ENCODE results near the gene DNAL1.

DNAL1 gene

GRCh38 chr14:73725116-73726024 lies 80.6 kb downstream of the DNAL1 start:
- DNase-seq: peak; percentile 43

- DNase-seq: no peak
Observed at GRCh38 chr14:73726025-73726961, 81.5 kb downstream of the DNAL1 start.

- no peak for DNase-seq
Observed at GRCh38 chr14:73727166-73727565, 82.4 kb downstream of the DNAL1 start.

- peak; percentile 88 for DNase-seq
Observed at GRCh38 chr14:73728717-73729330, 84.0 kb downstream of the DNAL1 start.

GRCh38 chr14:73729556-73730265 lies 84.9 kb downstream of the DNAL1 start:
- no peak for DNase-seq

GRCh38 chr14:73731111-73731510 lies 86.3 kb downstream of the DNAL1 start:
- DNase-seq: no peak

- DNase-seq: no peak
Observed at GRCh38 chr14:73732006-73732405, 87.2 kb downstream of the DNAL1 start.

- DNase-seq: no peak
Observed at GRCh38 chr14:73736842-73737241, 92.1 kb downstream of the DNAL1 start.

GRCh38 chr14:73738518-73739173 lies 93.9 kb downstream of the DNAL1 start:
- DNase-seq: no peak

GRCh38 chr14:73739174-73739898 lies 94.5 kb downstream of the DNAL1 start:
- DNase-seq: no peak

GRCh38 chr14:73739899-73740617 lies 95.3 kb downstream of the DNAL1 start:
- DNase-seq: no peak

GRCh38 chr14:73740618-73741326 lies 96.0 kb downstream of the DNAL1 start:
- DNase-seq: no peak

GRCh38 chr14:73741386-73741875 lies 96.6 kb downstream of the DNAL1 start:
- DNase-seq: peak; percentile 75

GRCh38 chr14:73741876-73742519 lies 97.2 kb downstream of the DNAL1 start:
- no peak for DNase-seq

- no peak for DNase-seq
Observed at GRCh38 chr14:73742520-73743238, 97.9 kb downstream of the DNAL1 start.

- DNase-seq: peak; percentile 58
Observed at GRCh38 chr14:73743431-73743931, 98.7 kb downstream of the DNAL1 start.

- no peak for DNase-seq
Observed at GRCh38 chr14:73744175-73744867, 99.5 kb downstream of the DNAL1 start.

Data from stimulated activated CD4-positive, alpha-beta T cell treated with anti-CD3 and anti-CD28 coated beads, Interleukin-4, amount 100 ng/mL, for 1 hour (primary cell).